Measurements from ENCODE around the gene DLL1. TPM values are rescaled to one million over a fixed set of nuclear protein-coding genes. Genes with fewer than 3 reads are reported as not detected.

DLL1 gene
- polyA plus RNA-seq, 3 donors, result 0.17 TPM; not detected in 2

DNA sequence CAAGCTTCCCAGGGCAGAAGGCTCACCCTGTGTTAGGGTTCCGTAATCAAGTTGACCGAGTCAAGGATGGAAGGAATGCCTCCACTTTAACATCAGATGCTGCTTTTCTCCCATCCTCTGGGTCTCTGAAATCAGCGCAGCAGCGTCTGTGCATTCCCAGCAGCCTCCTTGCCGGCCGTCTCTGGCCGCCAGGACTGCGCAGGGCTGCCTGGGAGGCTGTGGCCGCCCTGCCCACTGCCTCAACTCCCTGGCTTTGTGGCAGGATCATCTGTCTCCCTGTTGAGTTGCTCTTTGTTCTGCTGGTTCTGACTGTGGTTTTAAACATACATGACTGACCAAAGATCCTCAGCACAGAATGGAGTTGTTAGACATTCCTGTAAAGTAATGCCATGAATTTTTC is 56.5 kb downstream of the DLL1 start:
- peaks cover 0 to 8% (median 0%) of the 10 kb centered on the region in 7 donors for H3K9me3 Mint-ChIP-seq
- WGBS (ENCODE audit: insufficient coverage), result 95% methylated on average over 9 of the region's 9 CpGs

DNA sequence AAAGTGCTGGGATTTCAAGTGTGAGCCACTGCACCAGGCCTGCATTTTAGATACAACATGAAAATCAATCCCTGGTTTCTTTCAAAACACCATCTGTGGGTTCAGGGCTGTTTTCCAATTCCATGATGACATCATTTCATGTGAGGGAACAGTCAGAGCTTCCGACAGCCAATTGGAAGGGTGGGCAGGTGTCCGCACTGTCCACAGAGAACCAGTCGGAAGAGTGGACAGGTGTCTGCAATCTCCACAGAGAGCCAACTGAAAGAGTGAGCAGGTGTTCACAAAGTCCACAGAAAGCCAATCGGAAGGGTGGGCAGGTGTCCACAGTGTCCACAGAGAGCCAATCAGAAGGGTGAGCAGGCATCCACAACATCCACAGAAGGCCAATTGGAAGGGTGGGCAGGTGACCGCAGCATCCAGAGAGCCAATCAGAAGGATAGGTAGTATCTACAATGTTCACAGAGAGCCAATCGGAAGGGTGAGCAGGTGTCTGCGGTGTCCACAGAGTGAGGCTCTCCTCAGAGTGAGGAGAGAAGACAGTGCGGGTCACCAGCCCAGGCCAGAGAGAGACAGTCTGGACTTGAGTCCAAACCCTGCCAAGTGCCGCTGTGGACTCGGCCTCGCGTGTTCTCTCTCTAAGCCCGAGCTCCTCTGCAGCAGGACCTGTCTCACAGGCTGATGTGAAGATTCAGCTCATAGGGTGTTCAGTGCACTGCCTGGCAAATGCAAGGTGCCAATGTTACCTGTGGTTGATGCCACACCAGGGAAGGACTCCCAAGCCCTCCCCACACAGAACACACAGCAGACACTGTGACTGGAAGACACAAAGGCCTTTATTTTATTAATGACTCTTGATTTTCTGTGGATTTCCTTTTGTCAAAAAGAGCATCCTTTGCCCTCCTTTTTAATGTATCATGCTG is 57.3 kb downstream of the DLL1 start:
- Mint-ChIP-seq H3K9me3 (peaks cover 0 to 8% (median 0%) of the 10 kb centered on the region in 7 donors), H3K27me3 (ENCODE audit: low read depth in 3 of 3) (peaks cover 0 to 8% (median 8%) of the 10 kb centered on the region in 3 donors), H3K4me1 (peaks cover 3% of the 10 kb centered on the region), H3K36me3 (no peaks in the 10 kb centered on the region), H3K27ac (no peak overlapping the region), H3K4me3 (no peak overlapping the region)
- no peak overlapping the region for H3K9ac ChIP-seq (ENCODE audit: insufficient read depth, low read length, poor library complexity, severe bottlenecking)
- no peaks in the 10 kb centered on the region for H3K27me3 ChIP-seq (ENCODE audit: control insufficient read depth in 2 of 2, insufficient read depth in 2 of 2, low read length in 2 of 2)
- TF ChIP-seq, protein P1, sequence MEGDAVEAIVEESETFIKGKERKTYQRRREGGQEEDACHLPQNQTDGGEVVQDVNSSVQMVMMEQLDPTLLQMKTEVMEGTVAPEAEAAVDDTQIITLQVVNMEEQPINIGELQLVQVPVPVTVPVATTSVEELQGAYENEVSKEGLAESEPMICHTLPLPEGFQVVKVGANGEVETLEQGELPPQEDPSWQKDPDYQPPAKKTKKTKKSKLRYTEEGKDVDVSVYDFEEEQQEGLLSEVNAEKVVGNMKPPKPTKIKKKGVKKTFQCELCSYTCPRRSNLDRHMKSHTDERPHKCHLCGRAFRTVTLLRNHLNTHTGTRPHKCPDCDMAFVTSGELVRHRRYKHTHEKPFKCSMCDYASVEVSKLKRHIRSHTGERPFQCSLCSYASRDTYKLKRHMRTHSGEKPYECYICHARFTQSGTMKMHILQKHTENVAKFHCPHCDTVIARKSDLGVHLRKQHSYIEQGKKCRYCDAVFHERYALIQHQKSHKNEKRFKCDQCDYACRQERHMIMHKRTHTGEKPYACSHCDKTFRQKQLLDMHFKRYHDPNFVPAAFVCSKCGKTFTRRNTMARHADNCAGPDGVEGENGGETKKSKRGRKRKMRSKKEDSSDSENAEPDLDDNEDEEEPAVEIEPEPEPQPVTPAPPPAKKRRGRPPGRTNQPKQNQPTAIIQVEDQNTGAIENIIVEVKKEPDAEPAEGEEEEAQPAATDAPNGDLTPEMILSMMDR (IDR thresholded peaks at IDR 0.05), result no peak
- intact Hi-C loops (cut with micrococcal nuclease), result no loop called here
- H4K20me1 ChIP-seq (ENCODE audit: insufficient read depth, low read length), result no peaks in the 10 kb centered on the region
- no peaks in the 10 kb centered on the region for H3K4me1 ChIP-seq (ENCODE audit: control insufficient read depth in 1 of 2, insufficient read depth in 2 of 2, low read length in 2 of 2)
- WGBS (ENCODE audit: insufficient coverage), result 97% methylated on average over 13 of the region's 13 CpGs
- no peak overlapping the region for H3K4me2 ChIP-seq (replicated peaks; ENCODE audit: extremely low read depth, low read length, poor library complexity, severe bottlenecking)
- no peaks in the 10 kb centered on the region for H3K36me3 ChIP-seq (replicated peaks in 1 of 2; ENCODE audit: control insufficient read depth in 1 of 2, insufficient read depth in 2 of 2, low read length in 2 of 2)
- H3K9me3 ChIP-seq (replicated peaks in 1 of 2; ENCODE audit: control insufficient read depth in 1 of 2, insufficient read depth in 1 of 2, low read length in 2 of 2), result no peaks in the 10 kb centered on the region
- H2AFZ ChIP-seq (ENCODE audit: insufficient read depth, low read depth, low read length, poor library complexity, severe bottlenecking), result no peak overlapping the region
- no peaks in the 10 kb centered on the region for H3K79me2 ChIP-seq (ENCODE audit: insufficient read depth, low read length)
- no peak overlapping the region for H3K4me3 ChIP-seq (replicated peaks in 1 of 3; ENCODE audit: low read depth in 2 of 3, low read length in 3 of 3)
- DNase-seq, result no peak
- H3K27ac ChIP-seq (ENCODE audit: low read depth in 1 of 2, low read length in 2 of 2), result no peak overlapping the region

More for the DNA sequence above, 56.5 kb downstream of the DLL1 start:
- H3K9ac ChIP-seq (ENCODE audit: insufficient read depth, low read length, poor library complexity, severe bottlenecking), result no peak overlapping the region
- Mint-ChIP-seq H3K27ac (no peak overlapping the region), H3K27me3 (ENCODE audit: low read depth in 3 of 3) (peaks cover 0 to 4% (median 3%) of the 10 kb centered on the region in 3 donors), H3K4me1 (peaks cover 3% of the 10 kb centered on the region), H3K4me3 (no peak overlapping the region), H3K36me3 (no peaks in the 10 kb centered on the region)
- no peaks in the 10 kb centered on the region for H4K20me1 ChIP-seq (ENCODE audit: insufficient read depth, low read length)
- TF ChIP-seq, protein P1 (IDR thresholded peaks at IDR 0.05), result no peak
- H3K36me3 ChIP-seq (replicated peaks in 1 of 2; ENCODE audit: control insufficient read depth in 1 of 2, insufficient read depth in 2 of 2, low read length in 2 of 2), result no peaks in the 10 kb centered on the region
- no peak overlapping the region for H2AFZ ChIP-seq (ENCODE audit: insufficient read depth, low read depth, low read length, poor library complexity, severe bottlenecking)
- no peaks in the 10 kb centered on the region for H3K4me1 ChIP-seq (ENCODE audit: control insufficient read depth in 1 of 2, insufficient read depth in 2 of 2, low read length in 2 of 2)
- H3K4me3 ChIP-seq (replicated peaks in 1 of 3; ENCODE audit: low read depth in 2 of 3, low read length in 3 of 3), result no peak overlapping the region
- no peak overlapping the region for H3K4me2 ChIP-seq (replicated peaks; ENCODE audit: extremely low read depth, low read length, poor library complexity, severe bottlenecking)
- H3K27me3 ChIP-seq (ENCODE audit: control insufficient read depth in 2 of 2, insufficient read depth in 2 of 2, low read length in 2 of 2), result no peaks in the 10 kb centered on the region
- no peaks in the 10 kb centered on the region for H3K79me2 ChIP-seq (ENCODE audit: insufficient read depth, low read length)
- intact Hi-C loops (cut with micrococcal nuclease), result no loop called here
- no peak for DNase-seq
- H3K27ac ChIP-seq (ENCODE audit: low read depth in 1 of 2, low read length in 2 of 2), result no peak overlapping the region
- H3K9me3 ChIP-seq (replicated peaks in 1 of 2; ENCODE audit: control insufficient read depth in 1 of 2, insufficient read depth in 1 of 2, low read length in 2 of 2), result no peaks in the 10 kb centered on the region

Small RNA genes lying within 50 kb of the gene (small RNA-seq; reads per million reads assigned to genes)
- gene MIR4644 (ENCODE audit: insufficient read length, low read depth), result not detected

Other genes starting within 250 kb of the DLL1 start
- 10 to 100 TPM; 10.6 to 20.2 (median 11.2) TPM for gene FAM120B, start 15.7 kb upstream of the DLL1 start, polyA plus RNA-seq